Panc1 (cell line): Measurements from ENCODE around the gene SLC7A11. TPM values are rescaled to one million over a fixed set of nuclear protein-coding genes. Genes with fewer than 3 reads are reported as not detected.

Source experiments
- ATAC-seq: fragments of 200-7000 bp; cut with Tn5 transposase; 2 replicates; pipeline ENCODE4 v1.9.1; 2020; ENCODE audit warnings: mild to moderate bottlenecking, moderate library complexity
- BruUV-seq: library from RNA; stranded (reverse); fragments of 400-500 nt; replicated peaks from 2 replicates; lab custom pipeline; 2021; lab: Mats Ljungman, UMichigan
- CTCF ChIA-PET: fragments of 300-600 bp; sonication (Branson Sonifier 250); formaldehyde crosslinking; loops from one replicate; lab custom pipeline; 2022; ENCODE audit warnings: antibody characterized with exemption; lab: Charles Lee
- POLR2A ChIA-PET: fragments of 300-600 bp; sonication (Branson Sonifier 250); formaldehyde crosslinking; loops from one replicate; lab custom pipeline; 2022; ENCODE audit warnings: antibody characterized with exemption; lab: Charles Lee
- DNase-seq: peaks from one replicate; pipeline ENCODE4 v3.0.0-alpha.2; 2010; ENCODE audit warnings: low read depth, low spot score
- H3K27ac ChIP-seq: 2 replicates; pipeline ENCODE4 v1.5.1; 2011; ENCODE audit warnings: mild to moderate bottlenecking, low read length, inconsistent platforms
- H3K27me3 ChIP-seq: fragments of 200-500 bp; sonication (Bioruptor generic); 2 replicates; pipeline ENCODE4 v1.6.0; 2014; ENCODE audit warnings: low read length, inconsistent platforms; ENCODE audit not compliant: control insufficient read depth, insufficient read depth
- H3K36me3 ChIP-seq: fragments of 200-500 bp; sonication (Bioruptor generic); 2 replicates; pipeline ENCODE4 v1.5.1; 2014; ENCODE audit warnings: inconsistent platforms, mild to moderate bottlenecking, low read length, moderate library complexity; ENCODE audit not compliant: control insufficient read depth, insufficient read depth
- H3K4me1 ChIP-seq: 2 replicates; pipeline ENCODE4 v1.5.1; 2011; ENCODE audit warnings: inconsistent platforms, mild to moderate bottlenecking, low read length, moderate library complexity; ENCODE audit not compliant: control insufficient read depth, insufficient read depth
- H3K4me3 ChIP-seq, 2 experiments: 2 replicates each; pipeline ENCODE4 v1.5.1; 2011 to 2012; ENCODE audit warnings: low read depth in 2 of 2, low read length in 2 of 2, mild to moderate bottlenecking in 2 of 2, inconsistent platforms in 1 of 2, moderate library complexity in 1 of 2
- H3K9me3 ChIP-seq: fragments of 200-500 bp; sonication (Bioruptor generic); 2 replicates; pipeline ENCODE4 v1.5.1; 2014; ENCODE audit warnings: low read depth, mild to moderate bottlenecking, inconsistent platforms, low read length, moderate library complexity; ENCODE audit not compliant: control insufficient read depth, insufficient read depth
- CTCF ChIP-seq: fragments of 450-650 bp; IDR thresholded peaks from 2 replicates; pipeline ENCODE4 v1.5.1; 2017; ENCODE audit warnings: mild to moderate bottlenecking
- POLR2AphosphoS5 ChIP-seq: IDR thresholded peaks from 2 replicates; pipeline ENCODE4 v1.6.1; 2012; ENCODE audit warnings: mild to moderate bottlenecking, low read depth, low read length, moderate library complexity
- REST ChIP-seq, 2 experiments: IDR thresholded peaks; 2 replicates each; pipeline ENCODE4 v1.6.1; 2011 to 2012; ENCODE audit warnings: low read depth in 2 of 2, control low read depth in 1 of 2, low read length in 1 of 2, mild to moderate bottlenecking in 1 of 2, moderate library complexity in 1 of 2; ENCODE audit not compliant: insufficient read depth in 1 of 2
- SIN3A ChIP-seq: IDR thresholded peaks from 2 replicates; pipeline ENCODE4 v1.6.1; 2012; ENCODE audit warnings: low read depth, mild to moderate bottlenecking, low read length, moderate library complexity, borderline replicate concordance; ENCODE audit not compliant: insufficient read depth
- TCF7L2 ChIP-seq: IDR thresholded peaks from 2 replicates; pipeline ENCODE4 v1.6.1; 2011; ENCODE audit warnings: mild to moderate bottlenecking, low read depth, low read length, inconsistent platforms
- in situ Hi-C: cut with HindIII; loops from 2 replicates; pipeline ENCODE4 v1.10.0; 2016; ENCODE audit warnings: low sequenced_read_pairs, low pct_unique_long_range_greater_than_20kb
- intact Hi-C: fragments of 100-400 bp; cut with micrococcal nuclease; formaldehyde crosslinking; loops from one replicate; pipeline ENCODE4 v1.10.0; 2022; ENCODE audit not compliant: unreplicated experiment
- total RNA-seq: library from RNA; stranded (reverse); gene quantifications from one replicate; pipeline ENCODE4 v1.2.1, GENCODE V29; 2021; ENCODE audit not compliant: unreplicated experiment

The SLC7A11 gene
- total RNA-seq, 1 experiment from 2014 or later = 6.4 TPM

- POLR2A ChIA-PET = no interaction called here
- Histone ChIP-seq H3K27ac (no peak overlapping the region), H3K27me3 (no peaks in the 10 kb centered on the region), H3K4me1 (no peaks in the 10 kb centered on the region), H3K36me3 (no peaks in the 10 kb centered on the region), H3K4me3 (no peak overlapping the region), H3K9me3 (no peaks in the 10 kb centered on the region)
- no peak for DNase-seq
- BruUV-seq = no TSS peak
- CTCF ChIA-PET = no interaction called here
- ATAC-seq = no peak
- in situ Hi-C loops (no loop called here), intact Hi-C loops (no loop called here)
- no peak for TF ChIP-seq REST (IDR thresholded peaks at IDR 0.05; ENCODE audit: insufficient read depth in 1 of 2, low read depth in 2 of 2, low read length in 1 of 2)
- TF ChIP-seq SIN3A = no peak
- no peak for TF ChIP-seq POLR2AphosphoS5
These were observed 127.1 kb downstream of the SLC7A11 start for GRCh38 chr4:138115053-138115452.

- ChIA-PET CTCF (no interaction called here), POLR2A (no interaction called here)
- no peak overlapping the region for H3K27ac ChIP-seq
- no peaks in the 10 kb centered on the region for H3K27me3 ChIP-seq
- no peak for TF ChIP-seq REST (IDR thresholded peaks at IDR 0.05; ENCODE audit: insufficient read depth in 1 of 2, low read depth in 2 of 2, low read length in 1 of 2)
- no peak for TF ChIP-seq CTCF
- TF ChIP-seq TCF7L2 = no peak
- no peak for TF ChIP-seq POLR2AphosphoS5
- no peak for TF ChIP-seq SIN3A
- H3K4me1 ChIP-seq = no peaks in the 10 kb centered on the region
- no peaks in the 10 kb centered on the region for H3K9me3 ChIP-seq
- in situ Hi-C loops (no loop called here), intact Hi-C loops (no loop called here)
- no peaks in the 10 kb centered on the region for H3K36me3 ChIP-seq
- H3K4me3 ChIP-seq = no peak overlapping the region
- no peak for DNase-seq
- no TSS peak for BruUV-seq
- no peak for ATAC-seq
These were observed 127.7 kb downstream of the SLC7A11 start for GRCh38 chr4:138114434-138114833.
